K562 (cell line): Measurements from ENCODE around the gene C19orf85. TPM values are rescaled to one million over a fixed set of nuclear protein-coding genes. Genes with fewer than 3 reads are reported as not detected.

Source experiments
- CHD4 ChIP-seq: fragments of 200-600 bp; sonication (generic); IDR thresholded peaks from 3 replicates; pipeline ENCODE4 v1.6.1; 2012; ENCODE audit warnings: low read depth, mild to moderate bottlenecking, mixed read lengths, low read length, inconsistent platforms; ENCODE audit not compliant: insufficient read depth, insufficient replicate concordance, poor library complexity, severe bottlenecking
- DIDO1 ChIP-seq: fragments of 450-650 bp; IDR thresholded peaks from 2 replicates; pipeline ENCODE4 v1.6.1; 2016; ENCODE audit warnings: low read depth, missing biosample characterization, missing genetic modification characterization
- DMBX1 ChIP-seq: fragments of 250-450 bp; sonication (Bioruptor Pico); IDR thresholded peaks from 2 replicates; pipeline ENCODE4 v1.8.0; 2022; ENCODE audit warnings: inconsistent platforms, mild to moderate bottlenecking, moderate library complexity, borderline replicate concordance
- FOXO4 ChIP-seq: fragments of 450-650 bp; formaldehyde crosslinking; IDR thresholded peaks from 2 replicates; pipeline ENCODE4 v1.4.0; 2020; ENCODE audit warnings: mild to moderate bottlenecking, moderate library complexity
- LCOR ChIP-seq: sonication (generic); formaldehyde crosslinking; IDR thresholded peaks from 2 replicates; pipeline ENCODE4 v1.8.0; 2022; ENCODE audit warnings: mild to moderate bottlenecking, missing genetic modification reagents
- MAFK ChIP-seq: IDR thresholded peaks from 2 replicates; pipeline ENCODE4 v1.6.1; 2011; ENCODE audit warnings: low read length, improper control_type of control experiment
- MEIS2 ChIP-seq: fragments of 450-650 bp; IDR thresholded peaks from 2 replicates; pipeline ENCODE4 v1.6.1; 2014; ENCODE audit warnings: mild to moderate bottlenecking; ENCODE audit not compliant: partially characterized antibody
- NCOA4 ChIP-seq: fragments of 450-650 bp; IDR thresholded peaks from 2 replicates; pipeline ENCODE4 v1.6.1; 2018; ENCODE audit warnings: mild to moderate bottlenecking; ENCODE audit not compliant: partially characterized antibody
- NFE2 ChIP-seq: IDR thresholded peaks from 2 replicates; pipeline ENCODE4 v1.6.1; 2014; ENCODE audit warnings: antibody characterized with exemption, low read depth
- NR1H2 ChIP-seq: sonication (generic); formaldehyde crosslinking; IDR thresholded peaks from 2 replicates; pipeline ENCODE4 v1.4.0; 2020; ENCODE audit warnings: mild to moderate bottlenecking, missing genetic modification reagents
- RCOR1 ChIP-seq, 2 experiments: IDR thresholded peaks; 2 replicates each; pipeline ENCODE4 v1.6.1; 2012; ENCODE audit warnings: low read depth in 2 of 2, low read length in 2 of 2, borderline replicate concordance in 1 of 2, improper control_type of control experiment in 1 of 2
- RFX1 ChIP-seq: fragments of 450-650 bp; IDR thresholded peaks from 2 replicates; pipeline ENCODE4 v1.6.1; 2016; ENCODE audit warnings: mild to moderate bottlenecking, moderate library complexity
- RNF2 ChIP-seq: sonication (generic); IDR thresholded peaks from 2 replicates; pipeline ENCODE4 v1.6.1; 2016
- SMAD1 ChIP-seq: fragments of 150-350 bp; IDR thresholded peaks from 2 replicates; pipeline ENCODE4 v1.6.1; 2014; ENCODE audit warnings: low read length, low read depth; ENCODE audit not compliant: partially characterized antibody
- TEAD2 ChIP-seq: fragments of 450-650 bp; IDR thresholded peaks from 2 replicates; pipeline ENCODE4 v1.6.1; 2016; ENCODE audit warnings: missing genetic modification characterization, control low read depth, missing compliant biosample characterization
- ZBTB11 ChIP-seq, 3 experiments: fragments of 200-800 bp in 1 of 3; fragments of 250-450 bp in 1 of 3; fragments of 450-650 bp in 1 of 3; sonication (Bioruptor Pico) in 1 of 3; sonication (Bioruptor generic) in 1 of 3; formaldehyde crosslinking in 1 of 3; IDR thresholded peaks; 2 replicates each; pipeline versions ENCODE4 v1.6.1 to v1.8.0; 2016 to 2022; ENCODE audit warnings: mild to moderate bottlenecking in 2 of 3, missing genetic modification characterization in 2 of 3, missing compliant biosample characterization in 1 of 3, moderate library complexity in 1 of 3
- ZFP30 ChIP-seq: fragments of 250-450 bp; sonication (Bioruptor Pico); IDR thresholded peaks from 2 replicates; pipeline ENCODE4 v1.8.0; 2022; ENCODE audit warnings: moderate library complexity, mild to moderate bottlenecking, inconsistent platforms, borderline replicate concordance
- ZNF134 ChIP-seq: fragments of 250-450 bp; sonication (Bioruptor Pico); conservative IDR thresholded peaks from 2 replicates; pipeline ENCODE4 v1.4.0; 2020
- ZNF282 ChIP-seq: sonication (generic); formaldehyde crosslinking; IDR thresholded peaks from 2 replicates; pipeline ENCODE4 v1.8.1; 2023; ENCODE audit warnings: missing genetic modification reagents
- ZNF3 ChIP-seq: fragments of 250-450 bp; sonication (Bioruptor Pico); IDR thresholded peaks from 2 replicates; pipeline ENCODE4 v1.5.0; 2021; ENCODE audit warnings: mild to moderate bottlenecking, moderate library complexity
- ZNF717 ChIP-seq: fragments of 250-450 bp; sonication (Bioruptor Pico); IDR thresholded peaks from 2 replicates; pipeline ENCODE4 v1.5.0; 2021
- ZNF778 ChIP-seq: fragments of 450-650 bp; formaldehyde crosslinking; IDR thresholded peaks from 2 replicates; pipeline ENCODE4 v1.4.0; 2020; ENCODE audit warnings: mild to moderate bottlenecking, moderate library complexity
- ZSCAN29 ChIP-seq: fragments of 450-650 bp; IDR thresholded peaks from 2 replicates; pipeline ENCODE4 v1.6.1; 2017
- polyA plus RNA-seq, 8 experiments: library from polyadenylated mRNA; depleted of rRNA in 4 of 8; stranded (reverse) in 5 of 8; unstranded in 3 of 8; fragments of >200 nt; fragmentation: Nextera tagmentation in 2 of 8; fragmentation: Illumina TruSeq in 1 of 8; extraction: Ambion mirVana in 2 of 8; extraction: Trizol in 1 of 8; gene quantifications; 2 replicates each; pipeline versions ENCODE4 v1.2.1 to v1.2.3, GENCODE V29; 2011 to 2014; ENCODE audit warnings: inconsistent platforms in 1 of 8, missing spikeins in 1 of 8
- total RNA-seq, 7 experiments: library from RNA; depleted of rRNA in 6 of 7; stranded (reverse); fragments of >200 nt in 6 of 7; fragmentation: Illumina TruSeq in 2 of 7; extraction: Trizol in 2 of 7; gene quantifications; 2 replicates each; pipeline versions ENCODE4 v1.2.1 to v1.2.3, GENCODE V29; 2011 to 2021; ENCODE audit warnings: low replicate concordance in 1 of 7
- TF ChIP-seq, protein P1 (sequence below): sonication (generic); formaldehyde crosslinking; IDR thresholded peaks from 2 replicates; pipeline ENCODE4 v1.8.0; 2022; ENCODE audit warnings: mild to moderate bottlenecking, missing genetic modification reagents

C19orf85 gene
- total and polyA plus RNA-seq, 9 of the 15 experiments (the other 6 are each of a cell fraction or from before 2014, with no cell fraction given): not detected

DNA sequence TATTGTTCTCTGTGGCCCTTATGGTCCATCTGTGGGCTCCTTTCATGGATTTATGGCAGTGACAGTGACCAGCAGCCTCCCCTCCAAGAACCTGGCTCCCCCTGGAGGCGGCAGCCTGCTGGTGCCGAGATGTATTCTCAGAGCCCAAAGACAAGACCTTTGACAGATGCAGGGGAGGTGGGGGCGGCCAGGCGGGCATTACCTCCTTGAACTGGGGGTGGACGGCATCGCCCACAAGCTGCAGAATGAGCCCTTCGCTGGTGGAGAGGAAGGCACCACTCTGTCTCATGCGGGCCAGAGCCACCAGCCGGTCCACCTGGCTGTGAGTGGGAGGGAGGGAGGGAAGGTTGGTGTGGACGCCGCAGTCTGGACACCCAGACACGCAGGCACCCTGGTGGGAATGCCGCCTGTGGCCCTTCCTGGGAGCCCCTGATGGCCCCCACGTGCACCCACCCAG, 9.7 kb downstream of the C19orf85 start (continued):
- TF ChIP-seq ZNF282 (CRISPR knock-in tag) (no peak), RNF2 (no peak), ZNF717 (CRISPR knock-in tag) (no peak), CHD4 (no peak), MAFK (no peak), NFE2 (no peak), SMAD1 (no peak), ZFP30 (CRISPR knock-in tag) (no peak), RFX1 (no peak), ZNF134 (CRISPR knock-in tag) (no peak), RCOR1 (IDR thresholded peaks at IDR 0.05; ENCODE audit: borderline replicate concordance in 1 of 2, low read depth in 2 of 2, low read length in 2 of 2) (peak in 1 of 2 experiments; percentile 9; a peak in 1 of 4 replicates), TEAD2 (tag) (no peak), ZBTB11 (CRISPR knock-in tag; IDR thresholded peaks at IDR 0.05) (no peak), MEIS2 (peak; percentile 57), ZSCAN29 (no peak), NCOA4 (no peak), ZNF3 (CRISPR knock-in tag) (no peak), NR1H2 (CRISPR knock-in tag) (no peak), DIDO1 (tag) (no peak), LCOR (no peak), FOXO4 (no peak), ZNF778 (CRISPR knock-in tag) (no peak), DMBX1 (CRISPR knock-in tag) (no peak)
- TF ChIP-seq, protein P1, sequence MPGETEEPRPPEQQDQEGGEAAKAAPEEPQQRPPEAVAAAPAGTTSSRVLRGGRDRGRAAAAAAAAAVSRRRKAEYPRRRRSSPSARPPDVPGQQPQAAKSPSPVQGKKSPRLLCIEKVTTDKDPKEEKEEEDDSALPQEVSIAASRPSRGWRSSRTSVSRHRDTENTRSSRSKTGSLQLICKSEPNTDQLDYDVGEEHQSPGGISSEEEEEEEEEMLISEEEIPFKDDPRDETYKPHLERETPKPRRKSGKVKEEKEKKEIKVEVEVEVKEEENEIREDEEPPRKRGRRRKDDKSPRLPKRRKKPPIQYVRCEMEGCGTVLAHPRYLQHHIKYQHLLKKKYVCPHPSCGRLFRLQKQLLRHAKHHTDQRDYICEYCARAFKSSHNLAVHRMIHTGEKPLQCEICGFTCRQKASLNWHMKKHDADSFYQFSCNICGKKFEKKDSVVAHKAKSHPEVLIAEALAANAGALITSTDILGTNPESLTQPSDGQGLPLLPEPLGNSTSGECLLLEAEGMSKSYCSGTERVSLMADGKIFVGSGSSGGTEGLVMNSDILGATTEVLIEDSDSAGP (CRISPR knock-in tag): no peak
